Liver (tissue), 9 donors: ENCODE data around the gene NUDT21. TPM values are rescaled to one million over a fixed set of nuclear protein-coding genes. Genes with fewer than 3 reads are reported as not detected.

ENCODE experiments used
- DNase-seq: peaks from one replicate; pipeline ENCODE4 v3.0.0-alpha.2; 2017; ENCODE audit warnings: low spot score
- H3K27ac ChIP-seq, 2 donors: one replicate each; pipeline ENCODE4 v1.7.0; 2013; ENCODE audit warnings: inconsistent platforms in 2 of 2, low read length in 2 of 2, control low read depth in 1 of 2, low read depth in 1 of 2, mild to moderate bottlenecking in 1 of 2
- H3K27me3 ChIP-seq, 4 donors: one replicate each; pipeline versions ENCODE4 v1.6.1 to v1.7.0; 2013; ENCODE audit warnings: low read length in 3 of 4, inconsistent platforms in 1 of 4, mild to moderate bottlenecking in 1 of 4, moderate library complexity in 1 of 4; ENCODE audit not compliant: control insufficient read depth in 4 of 4, insufficient read depth in 4 of 4
- H3K36me3 ChIP-seq, 4 donors: one replicate each; pipeline versions ENCODE4 v1.6.1 to v1.7.0; 2013; ENCODE audit warnings: low read length in 3 of 4, mild to moderate bottlenecking in 3 of 4, low read depth in 1 of 4, moderate library complexity in 1 of 4; ENCODE audit not compliant: control insufficient read depth in 4 of 4, insufficient read depth in 3 of 4
- H3K4me1 ChIP-seq, 4 donors: one replicate each; pipeline versions ENCODE4 v1.6.1 to v1.7.0; 2013; ENCODE audit warnings: low read length in 3 of 4, mild to moderate bottlenecking in 3 of 4, moderate library complexity in 1 of 4; ENCODE audit not compliant: control insufficient read depth in 4 of 4, insufficient read depth in 4 of 4
- H3K4me3 ChIP-seq, 3 donors: one replicate each; pipeline versions ENCODE4 v1.6.1 to v1.7.0; 2013; ENCODE audit warnings: low read length in 3 of 3, control low read depth in 1 of 3, low read depth in 1 of 3, mild to moderate bottlenecking in 1 of 3
- H3K9ac ChIP-seq, 2 donors: one replicate each; pipeline ENCODE4 v1.7.0; 2013; ENCODE audit warnings: low read length in 2 of 2, mild to moderate bottlenecking in 2 of 2, moderate library complexity in 2 of 2, control low read depth in 1 of 2, low read depth in 1 of 2
- H3K9me3 ChIP-seq, 4 donors: one replicate each; pipeline versions ENCODE4 v1.6.1 to v1.7.0; 2013; ENCODE audit warnings: low read length in 3 of 4; ENCODE audit not compliant: control insufficient read depth in 4 of 4
- ATF3 ChIP-seq: IDR thresholded peaks from 2 replicates; pipeline ENCODE4 v1.6.1; 2016; ENCODE audit warnings: antibody characterized with exemption
- CTCF ChIP-seq: fragments of 150-350 bp; IDR thresholded peaks from 2 replicates; pipeline ENCODE4 v1.5.1; 2017; ENCODE audit warnings: improper control_type of control experiment, low read depth, low read length; ENCODE audit not compliant: missing input control
- EGR1 ChIP-seq, 2 donors: IDR thresholded peaks; 2 replicates each; pipeline ENCODE4 v1.6.1; 2016 to 2018; ENCODE audit warnings: antibody characterized with exemption in 2 of 2, low read depth in 2 of 2
- FOXA1 ChIP-seq: IDR thresholded peaks from 2 replicates; pipeline ENCODE4 v1.6.1; 2016; ENCODE audit warnings: antibody characterized with exemption
- FOXA2 ChIP-seq: IDR thresholded peaks from 2 replicates; pipeline ENCODE4 v1.6.1; 2016; ENCODE audit warnings: antibody characterized with exemption
- GABPA ChIP-seq, 2 donors: IDR thresholded peaks in 1 of 2; conservative IDR thresholded peaks in 1 of 2; 2 replicates each; pipeline ENCODE4 v1.6.1; 2016; ENCODE audit warnings: antibody characterized with exemption in 2 of 2, mild to moderate bottlenecking in 1 of 2, moderate library complexity in 1 of 2
- HNF4A ChIP-seq, 2 donors: conservative IDR thresholded peaks; 2 replicates each; pipeline ENCODE4 v1.6.1; 2016; ENCODE audit warnings: antibody characterized with exemption in 2 of 2, mild to moderate bottlenecking in 2 of 2
- HNF4G ChIP-seq: IDR thresholded peaks from 2 replicates; pipeline ENCODE4 v1.6.1; 2016; ENCODE audit warnings: antibody characterized with exemption
- JUND ChIP-seq, 2 donors: IDR thresholded peaks; 2 replicates each; pipeline ENCODE4 v1.6.1; 2016; ENCODE audit warnings: antibody characterized with exemption in 2 of 2
- MAX ChIP-seq: IDR thresholded peaks from 2 replicates; pipeline ENCODE4 v1.6.1; 2016; ENCODE audit warnings: antibody characterized with exemption
- NR2F2 ChIP-seq: IDR thresholded peaks from 2 replicates; pipeline ENCODE4 v1.6.1; 2016; ENCODE audit warnings: antibody characterized with exemption
- RAD21 ChIP-seq, 2 donors: IDR thresholded peaks; 2 replicates each; pipeline ENCODE4 v1.6.1; 2016; ENCODE audit warnings: antibody characterized with exemption in 2 of 2, mild to moderate bottlenecking in 2 of 2
- RXRA ChIP-seq, 2 donors: IDR thresholded peaks; 2 replicates each; pipeline ENCODE4 v1.6.1; 2017 to 2018; ENCODE audit warnings: antibody characterized with exemption in 2 of 2, mild to moderate bottlenecking in 1 of 2
- TAF1 ChIP-seq: conservative IDR thresholded peaks from 2 replicates; pipeline ENCODE4 v1.6.1; 2016; ENCODE audit warnings: antibody characterized with exemption, mild to moderate bottlenecking
- YY1 ChIP-seq: IDR thresholded peaks from 2 replicates; pipeline ENCODE4 v1.6.1; 2016; ENCODE audit warnings: antibody characterized with exemption, mild to moderate bottlenecking
- WGBS: extraction: QIAGEN DNeasy Blood & Tissue Kit; methylation state at CpG from one replicate; pipeline ENCODE4 v1.1.7; 2013; 5-methylcytosine and 5-hydroxymethylcytosine counted together
- polyA plus RNA-seq, 2 donors: library from polyadenylated mRNA; stranded (reverse) in 1 of 2; unstranded in 1 of 2; fragments of 200-250 nt in 1 of 2; fragments of >200 nt in 1 of 2; fragmentation: Nextera tagmentation in 1 of 2; extraction: Ambion mirVana in 1 of 2; gene quantifications; one replicate each; pipeline versions ENCODE4 v1.2.1 to v1.2.3, GENCODE V29; 2013 to 2015
- total RNA-seq, 2 donors: library from RNA; depleted of rRNA; stranded (reverse); fragments of >200 nt; gene quantifications; one replicate each; pipeline ENCODE4 v1.2.3, GENCODE V29; 2014
- TF ChIP-seq, protein P1 (sequence below): IDR thresholded peaks from 2 replicates; pipeline ENCODE4 v1.6.1; 2016; ENCODE audit warnings: antibody characterized with exemption
- TF ChIP-seq, protein P2 (sequence below): IDR thresholded peaks from 2 replicates; pipeline ENCODE4 v1.6.1; 2016; ENCODE audit warnings: antibody characterized with exemption, mild to moderate bottlenecking
- donor health status: healthy.
- donor health status: healthy.
- donor health status: healthy.
- donor health status: healthy.
- donor health status: healthy.

Gene NUDT21
- total and polyA plus RNA-seq, 4 donors: 19.3 to 43.9 (median 27.2) TPM

GRCh38 chr16:56468800-56469199 lies 17.7 kb upstream of the NUDT21 start:
- no peak overlapping the region for H3K4me3 ChIP-seq
- H3K27ac ChIP-seq: no peak overlapping the region
- H3K9me3 ChIP-seq: no peaks in the 10 kb centered on the region
- H3K9ac ChIP-seq: no peak overlapping the region
- DNase-seq: no peak
- TF ChIP-seq, protein P1, sequence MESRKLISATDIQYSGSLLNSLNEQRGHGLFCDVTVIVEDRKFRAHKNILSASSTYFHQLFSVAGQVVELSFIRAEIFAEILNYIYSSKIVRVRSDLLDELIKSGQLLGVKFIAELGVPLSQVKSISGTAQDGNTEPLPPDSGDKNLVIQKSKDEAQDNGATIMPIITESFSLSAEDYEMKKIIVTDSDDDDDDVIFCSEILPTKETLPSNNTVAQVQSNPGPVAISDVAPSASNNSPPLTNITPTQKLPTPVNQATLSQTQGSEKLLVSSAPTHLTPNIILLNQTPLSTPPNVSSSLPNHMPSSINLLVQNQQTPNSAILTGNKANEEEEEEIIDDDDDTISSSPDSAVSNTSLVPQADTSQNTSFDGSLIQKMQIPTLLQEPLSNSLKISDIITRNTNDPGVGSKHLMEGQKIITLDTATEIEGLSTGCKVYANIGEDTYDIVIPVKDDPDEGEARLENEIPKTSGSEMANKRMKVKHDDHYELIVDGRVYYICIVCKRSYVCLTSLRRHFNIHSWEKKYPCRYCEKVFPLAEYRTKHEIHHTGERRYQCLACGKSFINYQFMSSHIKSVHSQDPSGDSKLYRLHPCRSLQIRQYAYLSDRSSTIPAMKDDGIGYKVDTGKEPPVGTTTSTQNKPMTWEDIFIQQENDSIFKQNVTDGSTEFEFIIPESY: no peak
- TF ChIP-seq NR2F2: no peak
- no peak for TF ChIP-seq ATF3
- TF ChIP-seq JUND (IDR thresholded peaks at IDR 0.05): no peak
- no peak for TF ChIP-seq HNF4G
- TF ChIP-seq FOXA2: no peak
- TF ChIP-seq GABPA (IDR thresholded peaks at IDR 0.05 in 1 of 2, conservative IDR thresholded peaks at IDR 0.05 in 1 of 2): no peak
- no peak for TF ChIP-seq TAF1
- TF ChIP-seq RAD21 (IDR thresholded peaks at IDR 0.05): no peak
- no peak for TF ChIP-seq FOXA1
- H3K4me1 ChIP-seq: no peaks in the 10 kb centered on the region
- H3K36me3 ChIP-seq: peaks cover 7 to 69% (median 48%) of the 10 kb centered on the region in 4 donors
- no peaks in the 10 kb centered on the region for H3K27me3 ChIP-seq

DNA sequence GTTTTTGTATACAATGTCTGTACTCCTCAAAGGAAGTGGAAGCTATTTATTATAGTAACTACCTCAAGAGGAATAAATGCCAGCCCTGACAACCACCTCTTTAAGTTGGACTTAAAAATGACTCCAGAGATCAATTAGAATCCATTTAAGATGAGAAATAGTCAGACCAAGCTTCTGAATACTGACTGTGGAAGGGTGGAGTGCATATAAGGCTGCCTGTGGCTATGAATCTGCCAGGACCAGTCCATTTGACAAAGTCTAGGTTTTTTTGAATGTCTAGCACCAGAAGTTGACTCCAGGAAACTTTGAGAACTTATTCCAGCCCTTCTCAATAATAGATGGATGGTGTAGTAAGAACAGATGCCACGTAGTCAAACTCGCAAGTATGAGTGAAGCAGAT lies 15.2 kb upstream of the NUDT21 start:
- peaks cover 0 to 4% (median 2%) of the 10 kb centered on the region in 4 donors for H3K4me1 ChIP-seq
- no peak overlapping the region for H3K27ac ChIP-seq
- TF ChIP-seq, protein P2, sequence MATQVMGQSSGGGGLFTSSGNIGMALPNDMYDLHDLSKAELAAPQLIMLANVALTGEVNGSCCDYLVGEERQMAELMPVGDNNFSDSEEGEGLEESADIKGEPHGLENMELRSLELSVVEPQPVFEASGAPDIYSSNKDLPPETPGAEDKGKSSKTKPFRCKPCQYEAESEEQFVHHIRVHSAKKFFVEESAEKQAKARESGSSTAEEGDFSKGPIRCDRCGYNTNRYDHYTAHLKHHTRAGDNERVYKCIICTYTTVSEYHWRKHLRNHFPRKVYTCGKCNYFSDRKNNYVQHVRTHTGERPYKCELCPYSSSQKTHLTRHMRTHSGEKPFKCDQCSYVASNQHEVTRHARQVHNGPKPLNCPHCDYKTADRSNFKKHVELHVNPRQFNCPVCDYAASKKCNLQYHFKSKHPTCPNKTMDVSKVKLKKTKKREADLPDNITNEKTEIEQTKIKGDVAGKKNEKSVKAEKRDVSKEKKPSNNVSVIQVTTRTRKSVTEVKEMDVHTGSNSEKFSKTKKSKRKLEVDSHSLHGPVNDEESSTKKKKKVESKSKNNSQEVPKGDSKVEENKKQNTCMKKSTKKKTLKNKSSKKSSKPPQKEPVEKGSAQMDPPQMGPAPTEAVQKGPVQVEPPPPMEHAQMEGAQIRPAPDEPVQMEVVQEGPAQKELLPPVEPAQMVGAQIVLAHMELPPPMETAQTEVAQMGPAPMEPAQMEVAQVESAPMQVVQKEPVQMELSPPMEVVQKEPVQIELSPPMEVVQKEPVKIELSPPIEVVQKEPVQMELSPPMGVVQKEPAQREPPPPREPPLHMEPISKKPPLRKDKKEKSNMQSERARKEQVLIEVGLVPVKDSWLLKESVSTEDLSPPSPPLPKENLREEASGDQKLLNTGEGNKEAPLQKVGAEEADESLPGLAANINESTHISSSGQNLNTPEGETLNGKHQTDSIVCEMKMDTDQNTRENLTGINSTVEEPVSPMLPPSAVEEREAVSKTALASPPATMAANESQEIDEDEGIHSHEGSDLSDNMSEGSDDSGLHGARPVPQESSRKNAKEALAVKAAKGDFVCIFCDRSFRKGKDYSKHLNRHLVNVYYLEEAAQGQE: no peak
- TF ChIP-seq TAF1: no peak
- no peak for TF ChIP-seq HNF4A (conservative IDR thresholded peaks at IDR 0.05)
- TF ChIP-seq YY1: no peak
- TF ChIP-seq RXRA (IDR thresholded peaks at IDR 0.05): no peak
- TF ChIP-seq MAX: no peak
- TF ChIP-seq FOXA1: no peak
- TF ChIP-seq EGR1 (IDR thresholded peaks at IDR 0.05; ENCODE audit: low read depth in 2 of 2): no peak
- TF ChIP-seq ATF3: no peak
- no peak for TF ChIP-seq HNF4G
- TF ChIP-seq CTCF: no peak
- TF ChIP-seq, protein P1: no peak
- no peak for TF ChIP-seq JUND (IDR thresholded peaks at IDR 0.05)
- TF ChIP-seq NR2F2: no peak
- no peak for TF ChIP-seq GABPA (IDR thresholded peaks at IDR 0.05 in 1 of 2, conservative IDR thresholded peaks at IDR 0.05 in 1 of 2)
- no peak for TF ChIP-seq FOXA2
- H3K9me3 ChIP-seq: no peaks in the 10 kb centered on the region
- H3K9ac ChIP-seq: no peak overlapping the region
- 98% methylated on average over 2 of the region's 2 CpGs for WGBS
- no peaks in the 10 kb centered on the region for H3K27me3 ChIP-seq
- no peak for DNase-seq
- peaks cover 2 to 49% (median 39%) of the 10 kb centered on the region in 4 donors for H3K36me3 ChIP-seq
- H3K4me3 ChIP-seq: no peak overlapping the region
